Vagina (tissue), 2 donors: ENCODE data around the gene FSTL4. TPM values are rescaled to one million over a fixed set of nuclear protein-coding genes. Genes with fewer than 3 reads are reported as not detected.
A peak's percentile ranks its signal among the peaks of the same experiment; 100 is the strongest.

Experiments
- DNase-seq, 2 donors: peaks; one replicate each; pipeline ENCODE4 v3.0.0-alpha.2; 2017; ENCODE audit errors: extremely low spot score in 2 of 2
- H3K27ac ChIP-seq: fragments of 200-600 bp; sonication (generic); one replicate; pipeline ENCODE4 v1.5.1; 2019
- H3K27me3 ChIP-seq: fragments of 200-600 bp; sonication (generic); one replicate; pipeline ENCODE4 v1.5.1; 2019
- H3K36me3 ChIP-seq, 2 donors: fragments of 200-600 bp; sonication (generic); one replicate each; pipeline ENCODE4 v1.5.1; 2017 to 2019
- H3K4me1 ChIP-seq: fragments of 200-600 bp; sonication (generic); one replicate; pipeline ENCODE4 v1.5.1; 2019
- H3K4me3 ChIP-seq, 2 donors: fragments of 200-600 bp; sonication (generic); 1 replicate in 1 of 2; 2 replicates in 1 of 2; pipeline ENCODE4 v1.5.1; 2016 to 2019
- H3K9me3 ChIP-seq: fragments of 200-600 bp; sonication (generic); one replicate; pipeline ENCODE4 v1.5.1; 2019
- POLR2A ChIP-seq, 2 donors: fragments of 450-650 bp; IDR thresholded peaks; one replicate each; pipeline ENCODE4 v1.6.1; 2017; ENCODE audit warnings: antibody characterized with exemption in 2 of 2, mild to moderate bottlenecking in 2 of 2, moderate library complexity in 2 of 2
- POLR2AphosphoS5 ChIP-seq, 2 donors: sonication (generic); formaldehyde crosslinking; IDR thresholded peaks; one replicate each; pipeline ENCODE4 v1.9.0; 2017; ENCODE audit warnings: antibody characterized with exemption in 2 of 2, mild to moderate bottlenecking in 2 of 2, low read depth in 1 of 2; ENCODE audit not compliant: insufficient read depth in 1 of 2
- intact Hi-C: fragments of 100-400 bp; cut with DNase I; formaldehyde crosslinking; loops from one replicate; pipeline ENCODE4 v1.15.1; 2023
- total RNA-seq: library from RNA; depleted of rRNA; stranded (reverse); fragments of >200 nt; gene quantifications from one replicate; pipeline ENCODE4 v1.2.3, GENCODE V29; 2016
- TF ChIP-seq, protein P1 (sequence below), 3 experiments: fragments of 450-650 bp in 2 of 3; fragments of 200-600 bp in 1 of 3; sonication (generic) in 1 of 3; IDR thresholded peaks; one replicate each; pipeline ENCODE4 v1.5.1; 2017 to 2019; ENCODE audit warnings: antibody characterized with exemption in 3 of 3, mild to moderate bottlenecking in 2 of 3, moderate library complexity in 2 of 3

FSTL4 gene
- total RNA-seq, 1 donor from 2014 or later = 3.7 TPM

DNA sequence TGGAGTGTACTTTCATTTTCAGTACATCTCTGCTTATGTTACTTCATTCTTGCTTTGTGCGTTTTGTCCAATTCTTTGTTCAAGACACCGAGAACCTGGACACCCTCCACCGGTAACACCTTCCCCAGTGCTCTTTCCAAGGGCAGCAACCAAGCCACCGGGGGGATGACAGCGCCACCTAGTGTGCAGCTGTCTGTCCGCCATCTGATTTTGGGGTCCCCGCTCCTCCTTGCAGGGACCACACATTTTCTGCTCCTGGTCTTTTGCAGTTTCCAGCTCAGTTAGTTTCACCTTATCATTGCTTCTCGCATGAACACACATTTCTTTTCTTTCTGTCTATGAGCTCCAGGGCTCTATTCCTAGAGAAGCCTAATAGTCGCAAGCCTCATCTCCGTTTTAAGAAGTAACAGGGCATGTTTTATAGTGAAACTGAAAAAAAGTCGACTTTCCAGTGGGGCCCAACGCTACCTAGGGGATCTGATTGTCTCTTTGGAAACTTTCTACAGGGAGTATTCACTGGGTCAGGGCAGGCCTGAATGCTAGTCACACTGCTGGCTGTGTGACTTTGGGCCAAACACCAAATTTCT is 152.1 kb downstream of the FSTL4 start:
- Histone ChIP-seq H3K36me3 (no peaks in the 10 kb centered on the region), H3K9me3 (no peaks in the 10 kb centered on the region), H3K4me3 (no peak overlapping the region), H3K27ac (no peak overlapping the region), H3K4me1 (peaks cover 23% of the 10 kb centered on the region), H3K27me3 (no peaks in the 10 kb centered on the region)
- TF ChIP-seq POLR2A (IDR thresholded peaks at IDR 0.05) = no peak
- TF ChIP-seq, protein P1, sequence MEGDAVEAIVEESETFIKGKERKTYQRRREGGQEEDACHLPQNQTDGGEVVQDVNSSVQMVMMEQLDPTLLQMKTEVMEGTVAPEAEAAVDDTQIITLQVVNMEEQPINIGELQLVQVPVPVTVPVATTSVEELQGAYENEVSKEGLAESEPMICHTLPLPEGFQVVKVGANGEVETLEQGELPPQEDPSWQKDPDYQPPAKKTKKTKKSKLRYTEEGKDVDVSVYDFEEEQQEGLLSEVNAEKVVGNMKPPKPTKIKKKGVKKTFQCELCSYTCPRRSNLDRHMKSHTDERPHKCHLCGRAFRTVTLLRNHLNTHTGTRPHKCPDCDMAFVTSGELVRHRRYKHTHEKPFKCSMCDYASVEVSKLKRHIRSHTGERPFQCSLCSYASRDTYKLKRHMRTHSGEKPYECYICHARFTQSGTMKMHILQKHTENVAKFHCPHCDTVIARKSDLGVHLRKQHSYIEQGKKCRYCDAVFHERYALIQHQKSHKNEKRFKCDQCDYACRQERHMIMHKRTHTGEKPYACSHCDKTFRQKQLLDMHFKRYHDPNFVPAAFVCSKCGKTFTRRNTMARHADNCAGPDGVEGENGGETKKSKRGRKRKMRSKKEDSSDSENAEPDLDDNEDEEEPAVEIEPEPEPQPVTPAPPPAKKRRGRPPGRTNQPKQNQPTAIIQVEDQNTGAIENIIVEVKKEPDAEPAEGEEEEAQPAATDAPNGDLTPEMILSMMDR (IDR thresholded peaks at IDR 0.05) = peak in 1 of 3 experiments; percentile 17
- no peak for DNase-seq
- intact Hi-C loops = no loop called here

DNA sequence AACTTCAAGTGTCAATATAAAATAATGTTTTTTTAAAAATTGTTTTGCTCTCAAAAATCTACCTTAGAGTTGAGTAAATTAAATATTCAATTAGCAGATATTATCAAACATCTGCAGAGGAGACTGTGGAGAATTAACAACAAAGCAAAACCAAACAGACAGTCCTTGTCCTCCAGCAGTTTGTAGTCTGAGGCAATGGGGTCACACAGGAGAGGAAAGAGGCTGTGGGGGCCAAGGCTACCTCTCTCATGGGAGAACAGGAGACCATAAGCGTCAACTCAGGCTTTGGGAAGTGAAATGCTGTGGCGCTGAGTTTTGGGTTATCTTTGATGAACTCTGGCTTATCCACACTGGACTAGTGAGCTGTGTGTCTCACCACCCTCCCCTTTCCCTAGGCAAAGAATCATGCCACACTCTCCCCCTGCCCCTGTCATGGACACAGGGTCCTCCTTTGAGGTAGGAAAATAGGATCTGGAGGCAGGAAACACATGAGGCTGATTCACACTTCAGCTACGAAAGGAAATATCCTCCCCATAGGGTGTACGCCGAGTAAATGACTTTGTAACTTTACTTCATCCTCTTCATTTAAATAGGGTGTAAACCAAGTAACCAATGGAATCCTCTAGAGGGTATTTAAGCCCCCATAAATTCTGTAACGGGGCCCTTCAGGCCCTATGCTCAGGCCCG is 152.7 kb downstream of the FSTL4 start:
- intact Hi-C loops = no loop called here
- H3K9me3 ChIP-seq = no peaks in the 10 kb centered on the region
- H3K4me3 ChIP-seq = no peak overlapping the region
- no peaks in the 10 kb centered on the region for H3K36me3 ChIP-seq
- peaks cover 23% of the 10 kb centered on the region for H3K4me1 ChIP-seq
- no peaks in the 10 kb centered on the region for H3K27me3 ChIP-seq
- TF ChIP-seq, protein P1 (IDR thresholded peaks at IDR 0.05) = no peak
- TF ChIP-seq POLR2A (IDR thresholded peaks at IDR 0.05) (no peak), POLR2AphosphoS5 (IDR thresholded peaks at IDR 0.05; ENCODE audit: insufficient read depth in 1 of 2, low read depth in 1 of 2) (no peak)
- H3K27ac ChIP-seq = no peak overlapping the region
- no peak for DNase-seq

DNA sequence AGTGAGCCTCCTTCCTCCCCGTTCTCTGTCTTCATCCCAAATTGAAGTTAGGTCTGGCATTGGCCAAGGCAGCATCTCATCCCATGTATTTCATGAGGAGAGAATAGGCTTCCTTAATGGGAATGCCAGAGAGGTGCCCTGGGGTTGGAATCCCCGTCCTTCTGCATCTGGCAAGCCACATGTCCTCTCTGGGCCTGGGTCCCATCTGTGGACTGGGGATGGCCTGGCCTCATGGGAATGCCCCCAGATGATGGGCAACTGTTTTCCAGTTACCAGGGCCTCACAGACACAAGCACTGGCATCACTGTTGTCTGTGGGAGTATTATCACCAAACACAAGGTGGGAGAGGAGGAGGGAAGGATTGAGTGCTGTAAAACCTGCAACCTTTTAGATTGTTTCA is 153.9 kb downstream of the FSTL4 start:
- Histone ChIP-seq H3K9me3 (no peaks in the 10 kb centered on the region), H3K27me3 (no peaks in the 10 kb centered on the region), H3K4me1 (peaks cover 27% of the 10 kb centered on the region), H3K27ac (no peak overlapping the region), H3K36me3 (no peaks in the 10 kb centered on the region), H3K4me3 (no peak overlapping the region)
- TF ChIP-seq POLR2AphosphoS5 (IDR thresholded peaks at IDR 0.05; ENCODE audit: insufficient read depth in 1 of 2, low read depth in 1 of 2) (no peak), POLR2A (IDR thresholded peaks at IDR 0.05) (no peak)
- TF ChIP-seq, protein P1 (IDR thresholded peaks at IDR 0.05) = no peak
- intact Hi-C loops = no loop called here
- DNase-seq = no peak

DNA sequence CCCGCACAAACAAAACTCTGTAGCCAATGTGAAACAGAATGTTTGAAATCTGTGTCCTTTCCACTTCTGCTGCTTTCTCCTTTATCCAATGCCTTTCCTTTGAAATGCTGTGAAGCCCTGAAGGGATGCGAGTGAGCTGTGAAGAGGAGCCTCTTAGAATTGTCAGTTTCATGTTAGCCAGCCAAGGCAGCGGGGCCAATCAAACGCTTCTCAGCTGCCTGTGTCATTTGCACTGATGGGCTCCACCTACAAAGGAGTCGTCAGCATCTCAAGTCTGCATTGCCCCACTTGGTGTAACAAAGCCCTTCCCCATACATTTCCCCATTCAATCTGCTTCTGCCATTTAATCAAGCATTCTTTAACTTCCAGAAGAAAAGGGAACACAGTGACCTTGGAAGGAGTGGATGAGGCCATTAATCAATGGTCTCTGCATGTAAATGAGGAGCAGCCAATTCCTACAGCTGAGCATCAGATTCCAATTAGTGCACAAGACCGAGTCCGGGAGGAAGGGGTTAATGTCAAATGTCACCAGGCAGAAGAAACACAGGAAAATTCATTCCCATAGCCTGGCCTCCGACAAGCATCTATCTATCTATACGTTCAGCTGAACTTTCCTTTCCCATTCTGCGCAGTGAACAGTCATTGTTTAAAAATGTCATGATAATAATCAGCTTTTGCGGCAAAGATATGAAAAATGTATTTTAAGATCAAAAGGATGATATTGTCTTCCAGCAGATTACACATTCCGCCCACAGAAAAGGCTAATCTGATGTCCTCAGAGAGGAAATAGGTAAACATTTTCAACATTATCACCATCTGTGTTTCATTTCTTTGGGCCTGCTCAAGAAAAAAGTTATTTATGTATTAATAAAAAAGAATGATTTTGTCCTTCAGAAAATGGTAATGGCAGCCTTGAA is 154.6 kb downstream of the FSTL4 start:
- Histone ChIP-seq H3K4me3 (no peak overlapping the region), H3K27me3 (no peaks in the 10 kb centered on the region), H3K9me3 (no peaks in the 10 kb centered on the region), H3K4me1 (peaks cover 28% of the 10 kb centered on the region), H3K27ac (no peak overlapping the region), H3K36me3 (no peaks in the 10 kb centered on the region)
- intact Hi-C loops = no loop called here
- DNase-seq = no peak
- TF ChIP-seq, protein P1 (IDR thresholded peaks at IDR 0.05) = no peak
